GM12878 (cell line): ENCODE data around the gene ADAT3.

Experiments used
- ASH2L ChIP-seq: fragments of 300-600, 200-600 bp; sonication (generic); IDR thresholded peaks from 2 replicates; pipeline ENCODE4 v1.6.1; 2017; ENCODE audit warnings: low read depth, mild to moderate bottlenecking, borderline replicate concordance
- BRCA1 ChIP-seq: IDR thresholded peaks from 2 replicates; pipeline ENCODE4 v1.6.1; 2011; ENCODE audit warnings: low read depth, low read length, improper control_type of control experiment
- CTCF ChIP-seq, 3 experiments: IDR thresholded peaks in 2 of 3; conservative IDR thresholded peaks in 1 of 3; 2 replicates each; pipeline ENCODE4 v1.5.1; 2011; ENCODE audit warnings: low read depth in 3 of 3, low read length in 3 of 3, mild to moderate bottlenecking in 3 of 3, control low read depth in 2 of 3, moderate library complexity in 2 of 3, inconsistent platforms in 1 of 3, mixed read lengths in 1 of 3; ENCODE audit not compliant: control insufficient read depth in 2 of 3, insufficient read depth in 1 of 3; ENCODE audit errors: extremely low read depth in 1 of 3
- HDGF ChIP-seq: fragments of 450-650 bp; IDR thresholded peaks from 2 replicates; pipeline ENCODE4 v1.6.1; 2016; ENCODE audit warnings: antibody characterized with exemption
- NR2C2 ChIP-seq: IDR thresholded peaks from 2 replicates; pipeline ENCODE4 v1.6.1; 2011; ENCODE audit warnings: borderline replicate concordance, low read depth; ENCODE audit not compliant: control insufficient read depth, insufficient read length
- RAD21 ChIP-seq: IDR thresholded peaks from 2 replicates; pipeline ENCODE4 v1.6.1; 2011; ENCODE audit warnings: mild to moderate bottlenecking, low read depth, low read length, moderate library complexity; ENCODE audit not compliant: insufficient read depth
- ZNF217 ChIP-seq: fragments of 450-650 bp; IDR thresholded peaks from 2 replicates; pipeline ENCODE4 v1.6.1; 2017; ENCODE audit warnings: antibody characterized with exemption, mild to moderate bottlenecking
- TF ChIP-seq, protein P1 (sequence below): IDR thresholded peaks from 2 replicates; pipeline ENCODE4 v1.6.1; 2012; ENCODE audit warnings: low read depth, low read length, improper control_type of control experiment

DNA sequence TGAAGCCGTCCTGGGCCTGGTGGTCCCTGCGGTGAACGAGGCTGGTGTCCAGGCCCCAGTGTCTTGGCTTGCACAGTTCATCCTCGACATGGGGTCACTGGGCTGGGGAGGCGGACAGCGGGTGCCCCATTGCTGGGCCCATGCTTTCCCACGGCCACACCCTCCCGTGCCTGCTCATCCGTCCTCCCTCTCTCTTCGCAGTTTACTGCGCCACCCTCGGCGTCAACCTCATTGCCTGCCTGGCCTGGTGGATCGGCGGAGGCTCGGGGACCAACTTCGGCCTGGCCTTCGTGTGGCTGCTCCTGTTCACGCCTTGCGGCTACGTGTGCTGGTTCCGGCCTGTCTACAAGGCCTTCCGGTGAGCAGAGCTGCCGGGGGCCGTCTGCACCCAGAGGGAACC is 12.7 kb downstream of the ADAT3 start:
- TF ChIP-seq BRCA1: no peak
- no peak for TF ChIP-seq RAD21
- TF ChIP-seq ASH2L: no peak
- TF ChIP-seq ZNF217: no peak
- TF ChIP-seq CTCF (IDR thresholded peaks at IDR 0.05 in 2 of 3, conservative IDR thresholded peaks at IDR 0.05 in 1 of 3; ENCODE audit: control insufficient read depth in 2 of 3, extremely low read depth in 1 of 3, insufficient read depth in 1 of 3, low read depth in 3 of 3, low read length in 3 of 3): no peak
- TF ChIP-seq NR2C2: no peak
- TF ChIP-seq, protein P1, sequence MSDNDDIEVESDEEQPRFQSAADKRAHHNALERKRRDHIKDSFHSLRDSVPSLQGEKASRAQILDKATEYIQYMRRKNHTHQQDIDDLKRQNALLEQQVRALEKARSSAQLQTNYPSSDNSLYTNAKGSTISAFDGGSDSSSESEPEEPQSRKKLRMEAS: no peak
- no peak for TF ChIP-seq HDGF
